Stimulated activated CD8-positive, alpha-beta memory T cell treated with anti-CD3 and anti-CD28 coated beads, Interleukin-4, amount 100 ng/mL, for 48 hours (primary cell): ENCODE measurements around the gene PCDHGA1.

Experiments
- DNase-seq: peaks from one replicate; pipeline ENCODE4 v3.0.0-alpha.2; 2020

Gene PCDHGA1

DNA sequence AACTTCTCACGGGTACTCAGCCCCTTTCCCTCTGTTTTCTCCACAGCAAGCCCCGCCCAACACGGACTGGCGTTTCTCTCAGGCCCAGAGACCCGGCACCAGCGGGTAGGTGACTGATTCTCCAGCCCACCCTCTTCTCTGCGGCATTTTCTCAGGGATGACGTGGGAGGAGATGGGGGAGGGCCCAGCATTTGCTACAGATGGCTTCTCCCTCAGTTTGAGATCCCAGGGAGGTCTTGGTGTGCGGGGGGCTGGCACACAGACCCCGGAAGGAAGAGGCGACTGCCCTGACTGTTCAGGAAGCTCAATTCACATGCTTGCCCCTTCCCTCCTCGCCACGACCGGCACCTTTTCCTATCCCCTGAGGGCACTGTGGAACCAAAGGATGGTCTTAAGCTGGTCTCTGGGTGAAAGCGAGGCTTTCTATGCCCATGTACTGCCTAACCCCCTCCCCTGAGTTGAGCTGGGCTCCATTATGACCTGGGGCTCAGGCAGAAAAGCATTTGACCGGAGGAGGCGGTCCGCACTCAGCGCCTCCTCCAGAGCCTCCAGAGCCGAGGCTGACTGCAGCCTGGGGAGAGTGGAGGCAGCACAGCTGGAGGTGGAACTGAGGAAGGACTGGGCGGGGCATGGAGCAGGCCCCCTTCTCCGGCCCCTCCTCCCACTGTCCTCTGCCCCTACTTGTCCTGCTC is 164.6 kb downstream of the PCDHGA1 start:
- DNase-seq, result no peak

GRCh38 chr5:141495453-141495811 is 165.1 kb downstream of the PCDHGA1 start:
- DNase-seq, result no peak

DNA sequence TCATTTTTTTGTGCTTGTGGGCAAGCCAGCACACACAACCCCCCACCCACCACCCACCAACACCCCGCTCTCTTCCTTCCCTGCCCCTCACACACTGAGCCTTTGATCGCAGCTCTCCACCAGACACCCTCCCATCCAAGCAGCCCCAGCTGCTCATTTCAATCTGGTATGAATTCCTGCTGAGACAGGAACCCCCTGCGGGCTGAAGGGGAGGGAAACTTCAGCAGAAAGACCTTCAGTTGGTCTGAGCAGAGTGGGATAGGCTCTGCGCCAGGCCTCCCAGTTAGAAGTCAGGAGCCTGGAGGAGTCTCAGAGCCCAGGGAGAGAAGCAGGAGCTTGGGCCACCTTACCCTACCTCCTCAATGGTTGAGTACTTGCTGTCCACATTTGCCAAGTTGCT is 165.7 kb downstream of the PCDHGA1 start:
- no peak for DNase-seq

DNA sequence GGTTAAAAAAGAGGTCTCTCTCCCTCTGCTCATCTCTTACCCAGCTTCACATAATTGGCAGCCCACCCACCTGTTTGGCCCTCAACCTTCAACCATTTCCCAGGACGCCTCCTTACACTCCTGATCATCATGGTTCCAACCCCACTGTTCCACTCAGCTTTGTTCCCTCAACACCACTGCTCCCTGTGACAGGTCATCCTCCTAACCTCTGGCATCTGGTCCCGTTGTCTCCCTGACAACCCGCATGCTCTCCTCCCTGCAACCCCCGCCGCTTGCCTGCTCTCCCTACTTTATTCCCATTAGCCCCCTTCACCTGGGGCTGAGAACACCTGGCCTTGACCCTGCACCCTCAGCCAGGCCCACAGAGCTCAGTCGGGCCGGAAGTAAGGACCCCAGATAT is 171.4 kb downstream of the PCDHGA1 start:
- DNase-seq, result no peak

DNA sequence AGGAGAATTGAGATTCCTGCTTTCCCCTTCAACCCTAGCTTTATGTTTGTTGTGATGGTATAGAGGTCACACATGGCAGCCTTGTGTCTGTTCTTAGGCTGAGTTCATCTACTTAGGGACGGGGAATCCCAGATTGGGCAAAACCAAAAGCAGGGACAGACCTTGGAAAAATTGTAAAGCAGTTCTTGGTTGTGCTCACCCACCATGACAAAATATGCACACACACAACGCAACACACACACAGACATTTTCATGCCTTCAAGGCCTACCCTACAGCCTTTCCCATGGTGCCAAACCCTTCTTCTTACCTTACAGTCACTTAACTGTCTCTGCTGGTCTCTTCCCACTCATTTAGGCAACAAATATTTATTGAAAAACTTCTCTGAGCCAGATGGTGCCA is 173.4 kb downstream of the PCDHGA1 start:
- DNase-seq, result no peak

DNA sequence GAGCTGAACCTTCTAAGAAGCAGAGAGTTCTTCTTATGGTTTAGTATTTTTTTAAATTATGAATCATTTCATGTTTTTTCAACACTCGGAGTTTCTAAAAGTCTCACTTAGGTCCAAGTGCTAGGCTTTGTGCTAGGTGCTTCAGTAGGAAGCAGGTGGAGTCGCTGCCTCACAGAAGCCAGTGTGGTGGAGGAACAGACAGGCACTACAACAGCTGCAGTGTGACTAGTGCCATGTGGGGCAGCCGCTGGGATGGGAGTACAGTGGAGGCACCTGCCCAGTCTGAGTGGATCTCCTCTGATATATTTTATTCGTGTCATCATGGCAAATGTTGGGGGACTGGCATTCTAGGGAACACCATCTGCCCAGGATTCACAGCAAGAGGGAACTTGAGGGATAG is 173.9 kb downstream of the PCDHGA1 start:
- no peak for DNase-seq

- no peak for DNase-seq
Measured at GRCh38 chr5:141506381-141507155, 176.3 kb downstream of the PCDHGA1 start.

- no peak for DNase-seq
Measured at GRCh38 chr5:141507387-141508091, 177.2 kb downstream of the PCDHGA1 start.

DNA sequence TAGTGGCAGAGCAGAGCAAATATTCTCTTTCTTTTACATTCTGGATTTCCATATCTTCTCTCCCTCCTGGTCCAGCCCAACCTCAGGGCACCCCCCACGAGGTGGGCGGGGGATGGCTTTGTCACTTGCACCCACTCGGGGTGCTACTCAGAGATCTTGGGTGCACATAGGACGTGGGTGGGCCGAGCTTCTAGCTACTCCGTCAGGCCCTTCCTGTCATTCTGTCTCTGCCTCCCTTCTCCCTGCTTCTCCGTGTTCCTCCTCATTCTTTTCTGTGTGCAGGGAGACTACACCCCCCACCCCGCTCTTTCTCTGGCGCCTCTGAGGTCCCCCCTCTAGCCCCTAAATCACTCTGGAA is 178.1 kb downstream of the PCDHGA1 start:
- DNase-seq, result no peak

DNA sequence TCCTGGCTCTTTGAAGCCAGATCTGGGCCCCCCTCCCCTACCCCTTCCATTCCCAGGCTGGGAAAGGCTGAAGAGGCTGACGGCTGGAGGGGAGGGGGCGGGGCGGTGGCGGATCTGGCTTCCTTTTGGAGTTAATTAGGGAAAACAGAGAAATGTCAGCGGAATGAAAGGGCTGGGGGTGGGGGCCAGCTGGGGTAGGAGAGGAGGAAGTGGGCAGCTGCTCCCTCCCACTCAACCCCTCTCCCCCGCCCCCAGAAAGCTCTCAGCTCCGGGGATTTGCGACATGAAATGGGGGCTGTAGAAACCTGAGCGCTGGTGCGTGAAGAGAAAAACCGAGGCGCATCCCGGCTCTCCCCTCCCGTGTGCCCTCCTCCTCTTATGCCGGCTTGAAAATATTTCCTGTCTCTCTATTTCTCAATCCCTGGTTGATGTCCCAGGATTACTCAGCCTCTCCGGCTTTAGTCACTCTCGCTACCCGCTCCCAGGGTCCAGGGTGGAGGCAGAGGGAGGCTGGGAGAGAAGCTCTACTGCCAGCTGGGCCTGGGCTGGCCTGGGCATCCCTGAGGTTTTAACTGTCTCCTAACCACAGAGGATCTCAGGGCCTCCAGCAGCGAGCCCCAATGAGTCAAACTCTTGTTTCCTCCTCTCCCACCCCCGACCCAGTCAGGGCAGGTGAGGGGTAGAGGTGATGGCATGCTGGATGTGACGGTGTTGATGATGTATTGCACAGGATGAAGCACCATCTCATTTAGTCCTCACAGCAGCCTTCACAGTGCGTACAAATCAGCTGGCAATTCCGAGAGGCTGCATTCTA is 178.7 kb downstream of the PCDHGA1 start:
- peak; percentile 36 for DNase-seq

GRCh38 chr5:141510160-141510559 is 179.8 kb downstream of the PCDHGA1 start:
- DNase-seq, result no peak

DNA sequence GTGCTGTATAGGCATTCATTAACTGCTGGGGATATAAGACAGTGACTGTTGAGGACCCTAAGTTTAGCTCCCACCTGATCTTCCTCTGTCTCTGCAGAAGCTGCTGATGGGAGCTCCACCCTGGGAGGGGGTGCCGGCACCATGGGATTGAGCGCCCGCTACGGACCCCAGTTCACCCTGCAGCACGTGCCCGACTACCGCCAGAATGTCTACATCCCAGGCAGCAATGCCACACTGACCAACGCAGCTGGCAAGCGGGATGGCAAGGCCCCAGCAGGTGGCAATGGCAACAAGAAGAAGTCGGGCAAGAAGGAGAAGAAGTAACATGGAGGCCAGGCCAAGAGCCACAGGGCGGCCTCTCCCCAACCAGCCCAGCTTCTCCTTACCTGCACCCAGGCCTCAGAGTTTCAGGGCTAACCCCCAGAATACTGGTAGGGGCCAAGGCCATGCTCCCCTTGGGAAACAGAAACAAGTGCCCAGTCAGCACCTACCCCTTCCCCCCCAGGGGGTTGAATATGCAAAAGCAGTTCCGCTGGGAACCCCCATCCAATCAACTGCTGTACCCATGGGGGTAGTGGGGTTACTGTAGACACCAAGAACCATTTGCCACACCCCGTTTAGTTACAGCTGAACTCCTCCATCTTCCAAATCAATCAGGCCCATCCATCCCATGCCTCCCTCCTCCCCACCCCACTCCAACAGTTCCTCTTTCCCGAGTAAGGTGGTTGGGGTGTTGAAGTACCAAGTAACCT is 180.7 kb downstream of the PCDHGA1 start:
- no peak for DNase-seq

GRCh38 chr5:141511771-141512325 is 181.5 kb downstream of the PCDHGA1 start:
- DNase-seq, result no peak

DNA sequence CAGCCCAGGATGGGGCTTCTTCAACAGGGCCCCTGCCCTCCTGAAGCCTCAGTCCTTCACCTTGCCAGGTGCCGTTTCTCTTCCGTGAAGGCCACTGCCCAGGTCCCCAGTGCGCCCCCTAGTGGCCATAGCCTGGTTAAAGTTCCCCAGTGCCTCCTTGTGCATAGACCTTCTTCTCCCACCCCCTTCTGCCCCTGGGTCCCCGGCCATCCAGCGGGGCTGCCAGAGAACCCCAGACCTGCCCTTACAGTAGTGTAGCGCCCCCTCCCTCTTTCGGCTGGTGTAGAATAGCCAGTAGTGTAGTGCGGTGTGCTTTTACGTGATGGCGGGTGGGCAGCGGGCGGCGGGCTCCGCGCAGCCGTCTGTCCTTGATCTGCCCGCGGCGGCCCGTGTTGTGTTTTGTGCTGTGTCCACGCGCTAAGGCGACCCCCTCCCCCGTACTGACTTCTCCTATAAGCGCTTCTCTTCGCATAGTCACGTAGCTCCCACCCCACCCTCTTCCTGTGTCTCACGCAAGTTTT is 182.1 kb downstream of the PCDHGA1 start:
- peak; percentile 96 for DNase-seq

GRCh38 chr5:141512911-141513626 is 182.8 kb downstream of the PCDHGA1 start:
- peak; percentile 59 for DNase-seq

- DNase-seq, result peak; percentile 80
Measured at GRCh38 chr5:141513627-141514329, 183.5 kb downstream of the PCDHGA1 start.

DNA sequence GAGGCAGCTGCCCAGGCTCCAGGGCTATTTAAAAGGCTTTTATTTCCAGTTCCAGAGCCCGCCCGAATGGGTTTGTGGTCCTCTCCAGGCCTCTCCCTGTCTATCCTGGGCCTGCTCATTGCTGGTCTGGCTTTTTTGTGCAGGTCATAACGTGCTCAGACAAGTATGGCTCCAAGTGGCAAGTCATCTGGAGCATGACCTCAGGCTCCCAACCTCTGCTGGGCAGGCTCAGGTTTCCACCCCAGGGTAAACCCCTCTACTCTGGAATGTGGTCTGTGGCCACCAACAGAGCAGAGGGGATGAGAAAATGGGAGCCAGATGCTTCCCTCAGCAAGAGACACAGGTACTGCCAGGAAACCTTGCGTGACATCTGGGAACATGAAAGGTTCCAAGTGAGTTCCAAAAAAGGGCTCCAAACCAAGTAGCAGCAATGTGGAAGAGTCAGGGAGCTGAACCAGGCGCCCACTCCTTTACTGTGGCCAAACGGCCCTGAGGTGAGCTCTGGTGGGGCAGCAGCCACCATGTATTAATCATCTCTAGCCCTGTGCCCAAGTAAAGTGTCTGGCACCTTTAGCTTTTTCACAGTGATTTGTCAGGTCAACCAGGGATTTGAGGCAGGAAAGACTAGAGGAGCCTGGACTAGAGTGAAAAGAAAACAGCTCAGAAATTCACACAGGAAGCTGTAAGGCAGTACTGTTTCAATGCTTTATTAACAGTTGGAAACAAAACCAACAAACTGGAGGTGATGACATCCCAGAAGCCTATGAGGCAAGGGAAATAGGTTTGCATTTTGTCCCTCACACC is 184.2 kb downstream of the PCDHGA1 start:
- no peak for DNase-seq

DNA sequence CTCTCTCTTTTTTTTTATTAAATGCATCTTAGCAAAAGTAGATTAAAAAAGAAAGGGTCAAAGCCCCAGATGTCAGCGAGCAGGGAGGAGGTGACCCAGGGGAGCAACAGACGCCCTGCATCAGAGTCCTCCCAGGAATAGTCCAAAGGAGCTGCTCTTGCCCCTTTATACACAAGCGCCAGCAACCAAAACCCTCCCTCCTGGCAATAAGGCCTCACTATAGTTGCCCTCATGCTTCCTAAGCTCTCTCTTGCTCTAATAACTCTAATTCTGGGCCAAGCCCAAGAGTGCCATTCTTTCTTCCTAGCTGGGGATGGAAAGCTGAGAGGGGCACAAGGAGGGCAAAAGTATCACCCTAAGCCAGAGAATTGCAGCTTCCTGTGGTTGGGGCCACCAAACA is 184.8 kb downstream of the PCDHGA1 start:
- DNase-seq, result no peak

- DNase-seq, result no peak
Measured at GRCh38 chr5:141515946-141516671, 185.8 kb downstream of the PCDHGA1 start.
